GM10248 (cell line): ENCODE results near the gene KLK1.
"Not testable (repeated sequence)": the region's sequence is repeated elsewhere in the genome, so short reads cannot be mapped to it uniquely, and the experiment has no call there.

Source experiments
- CTCF ChIA-PET: fragments of 300-600 bp; sonication (Branson Sonifier 250); formaldehyde crosslinking; extraction: SDS; loops from one replicate; lab custom pipeline; 2021; ENCODE audit warnings: antibody characterized with exemption; lab: Yijun Ruan, JAX
- POLR2A ChIA-PET: fragments of 350-650 bp; sonication (Branson Sonifier 250); formaldehyde crosslinking; extraction: SDS; loops from one replicate; lab custom pipeline; 2020; ENCODE audit warnings: antibody characterized with exemption; lab: Yijun Ruan, JAX
- DNase-seq: peaks from one replicate; pipeline ENCODE4 v3.0.0; 2012; ENCODE audit errors: extremely low spot score
- CTCF ChIP-seq: IDR thresholded peaks from 2 replicates; pipeline ENCODE4 v1.5.1; 2012; ENCODE audit warnings: mild to moderate bottlenecking, low read depth; ENCODE audit errors: extremely low read depth, missing control alignments, control extremely low read depth

KLK1 gene

GRCh38 chr19:50791594-50792271, 31.9 kb downstream of the KLK1 start:
- no peak for DNase-seq
- POLR2A ChIA-PET, result interaction anchor here (0.8 to 2.1 kb wide), 3 partner anchors 13 to 130 kb away, joined by 3 to 10 read pairs (median 5); no protein-coding TSS in a partner anchor
- CTCF ChIA-PET, result interaction anchor here (6.7 to 8.2 kb wide), 2 partner anchors 8 to 130 kb away, joined by 31 to 64 read pairs; no protein-coding TSS in a partner anchor
- no peak for TF ChIP-seq CTCF

- DNase-seq, result no peak
- POLR2A ChIA-PET, result interaction anchor here (1.2 to 1.8 kb wide), 2 partner anchors 14 to 131 kb away, joined by 3 to 6 read pairs; no protein-coding TSS in a partner anchor
- CTCF ChIA-PET, result interaction anchor here (1.2 kb wide), 1 partner anchor 131 kb away, joined by 4 read pairs; no protein-coding TSS in a partner anchor
- no peak for TF ChIP-seq CTCF
Observed at GRCh38 chr19:50790922-50791467, 32.6 kb downstream of the KLK1 start.

- POLR2A ChIA-PET, result interaction anchor here (1.2 to 1.8 kb wide), 2 partner anchors 15 to 131 kb away, joined by 3 to 6 read pairs; no protein-coding TSS in a partner anchor
- no peak for TF ChIP-seq CTCF
- DNase-seq, result no peak
- CTCF ChIA-PET, result interaction anchor here (1.2 kb wide), 1 partner anchor 132 kb away, joined by 4 read pairs; no protein-coding TSS in a partner anchor
Observed at GRCh38 chr19:50790396-50790795, 33.2 kb downstream of the KLK1 start, which contains the start of gene ACP4. ACP4 (plus strand) TSS chr19:50790415; CDS start chr19:50790415, 0 bp downstream.

GRCh38 chr19:50785329-50785728, 38.3 kb downstream of the KLK1 start:
- ChIA-PET CTCF (interaction anchor here (1.6 to 3.5 kb wide), 4 partner anchors 10 to 398 kb away, joined by 3 to 31 read pairs (median 12); no protein-coding TSS in a partner anchor), POLR2A (no interaction called here)
- no peak for DNase-seq
- no peak for TF ChIP-seq CTCF

GRCh38 chr19:50784710-50785109, 38.9 kb downstream of the KLK1 start:
- POLR2A ChIA-PET, result no interaction called here
- TF ChIP-seq CTCF, result no peak
- DNase-seq, result no peak
- CTCF ChIA-PET, result interaction anchor here (1.1 to 3.5 kb wide), 6 partner anchors 10 to 398 kb away, joined by 3 to 31 read pairs (median 4); no protein-coding TSS in a partner anchor

- ChIA-PET POLR2A (interaction anchor here (0.7 kb wide), 1 partner anchor 462 kb away, joined by 3 read pairs; no protein-coding TSS in a partner anchor), CTCF (interaction anchor here (0.7 to 3.5 kb wide), 15 partner anchors 11 to 397 kb away, joined by 3 to 31 read pairs (median 3); no protein-coding TSS in a partner anchor)
- not testable (repeated sequence) for DNase-seq
Observed at GRCh38 chr19:50783848-50784152, 39.8 kb downstream of the KLK1 start.
